IPS-20b (cell line): Measurements from ENCODE around the gene PDLIM7.

Source experiments
- H3K27ac ChIP-seq: one replicate; pipeline ENCODE4 v1.5.1; 2013; ENCODE audit warnings: low read length
- H3K27me3 ChIP-seq: 2 replicates; pipeline ENCODE4 v1.6.1; 2013; ENCODE audit warnings: mild to moderate bottlenecking, low read length, inconsistent platforms; ENCODE audit not compliant: insufficient read depth
- H3K36me3 ChIP-seq: 2 replicates; pipeline ENCODE4 v1.6.1; 2013; ENCODE audit warnings: low read depth, mild to moderate bottlenecking, inconsistent platforms, low read length, moderate library complexity; ENCODE audit not compliant: insufficient read depth
- H3K4me1 ChIP-seq: 2 replicates; pipeline ENCODE4 v1.6.1; 2013; ENCODE audit warnings: mild to moderate bottlenecking, control low read depth, inconsistent platforms, low read length, moderate library complexity; ENCODE audit not compliant: insufficient read depth
- H3K4me3 ChIP-seq: 2 replicates; pipeline ENCODE4 v1.5.1; 2013; ENCODE audit warnings: mild to moderate bottlenecking, low read length, inconsistent platforms
- H3K9ac ChIP-seq: 2 replicates; pipeline ENCODE4 v1.6.1; 2013; ENCODE audit warnings: low read depth, mild to moderate bottlenecking, inconsistent platforms, low read length, moderate library complexity
- H3K9me3 ChIP-seq: 2 replicates; pipeline ENCODE4 v1.6.1; 2013; ENCODE audit warnings: mild to moderate bottlenecking, low read depth, low read length, inconsistent platforms; ENCODE audit not compliant: insufficient read depth

Gene PDLIM7

GRCh38 chr5:177483994-177484901 lies 13.2 kb downstream of the PDLIM7 start:
- H3K4me3 ChIP-seq = no peak overlapping the region
- H3K9ac ChIP-seq = no peak overlapping the region
- H3K36me3 ChIP-seq = peaks cover 73% of the 10 kb centered on the region
- H3K9me3 ChIP-seq = no peaks in the 10 kb centered on the region
- H3K27ac ChIP-seq = no peak overlapping the region
- no peaks in the 10 kb centered on the region for H3K27me3 ChIP-seq
- H3K4me1 ChIP-seq = no peaks in the 10 kb centered on the region

DNA sequence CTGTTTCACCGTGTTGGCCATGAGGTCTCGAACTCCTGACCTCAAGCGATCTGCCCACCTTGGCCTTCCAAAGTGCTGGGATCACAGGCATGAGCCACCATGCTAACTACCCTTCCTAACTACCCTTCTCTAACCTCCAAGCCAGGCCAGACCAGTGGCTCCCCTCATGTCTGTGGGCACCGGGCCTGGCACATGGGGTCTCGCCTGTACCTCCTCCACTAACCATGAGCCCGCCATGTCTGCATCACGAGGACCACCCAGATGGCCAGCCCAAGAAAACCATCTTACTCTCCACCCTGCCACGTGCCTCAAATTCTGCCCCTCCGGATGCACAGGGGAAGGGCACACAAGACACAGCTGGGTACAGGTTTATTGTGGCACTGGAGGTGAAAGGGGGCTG lies 14.4 kb downstream of the PDLIM7 start:
- H3K36me3 ChIP-seq = peaks cover 61% of the 10 kb centered on the region

GRCh38 chr5:177482359-177482795 lies 15.0 kb downstream of the PDLIM7 start:
- H3K36me3 ChIP-seq = peaks cover 54% of the 10 kb centered on the region
- H3K27me3 ChIP-seq = no peaks in the 10 kb centered on the region
- no peak overlapping the region for H3K9ac ChIP-seq
- no peak overlapping the region for H3K4me3 ChIP-seq
- H3K27ac ChIP-seq = no peak overlapping the region
- no peaks in the 10 kb centered on the region for H3K4me1 ChIP-seq
- no peaks in the 10 kb centered on the region for H3K9me3 ChIP-seq

More for the DNA sequence above, 14.4 kb downstream of the PDLIM7 start:
- no peak overlapping the region for H3K4me3 ChIP-seq
- H3K9ac ChIP-seq = no peak overlapping the region
- no peaks in the 10 kb centered on the region for H3K9me3 ChIP-seq
- H3K4me1 ChIP-seq = no peaks in the 10 kb centered on the region
- H3K27ac ChIP-seq = no peak overlapping the region
- no peaks in the 10 kb centered on the region for H3K27me3 ChIP-seq

DNA sequence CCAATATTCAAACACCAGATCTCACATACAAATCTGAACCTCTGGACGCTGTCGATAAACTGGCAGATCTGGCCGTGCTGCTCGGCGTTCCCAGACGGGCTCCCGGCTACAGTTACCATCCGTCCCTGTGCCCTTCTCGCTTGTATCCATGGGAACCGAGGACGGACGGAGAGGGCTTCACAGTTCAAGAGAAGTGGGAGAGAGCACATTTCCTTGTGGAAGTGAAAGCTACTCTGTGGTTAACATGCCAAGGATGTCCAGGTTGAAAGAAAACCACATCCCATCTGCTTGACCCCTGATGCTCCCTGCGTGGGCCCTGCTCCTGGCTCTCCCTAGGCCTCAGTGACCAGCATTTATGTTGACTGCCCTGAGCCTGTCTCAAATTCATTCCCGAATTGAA lies 17.6 kb downstream of the PDLIM7 start:
- Histone ChIP-seq H3K4me3 (no peak overlapping the region), H3K9ac (no peak overlapping the region), H3K27me3 (no peaks in the 10 kb centered on the region), H3K36me3 (peaks cover 31% of the 10 kb centered on the region), H3K4me1 (0 out of 2 replicates have a peak, but pooled peaks cover 2% of the 10 kb centered on the region), H3K27ac (no peak overlapping the region), H3K9me3 (no peaks in the 10 kb centered on the region)

GRCh38 chr5:177478711-177479646 lies 18.4 kb downstream of the PDLIM7 start:
- Histone ChIP-seq H3K9me3 (no peaks in the 10 kb centered on the region), H3K36me3 (peaks cover 23% of the 10 kb centered on the region), H3K27me3 (no peaks in the 10 kb centered on the region), H3K27ac (no peak overlapping the region), H3K4me1 (peaks cover 8% of the 10 kb centered on the region; the same call in 1 of the 2 replicates), H3K4me3 (no peak overlapping the region), H3K9ac (no peak overlapping the region)

DNA sequence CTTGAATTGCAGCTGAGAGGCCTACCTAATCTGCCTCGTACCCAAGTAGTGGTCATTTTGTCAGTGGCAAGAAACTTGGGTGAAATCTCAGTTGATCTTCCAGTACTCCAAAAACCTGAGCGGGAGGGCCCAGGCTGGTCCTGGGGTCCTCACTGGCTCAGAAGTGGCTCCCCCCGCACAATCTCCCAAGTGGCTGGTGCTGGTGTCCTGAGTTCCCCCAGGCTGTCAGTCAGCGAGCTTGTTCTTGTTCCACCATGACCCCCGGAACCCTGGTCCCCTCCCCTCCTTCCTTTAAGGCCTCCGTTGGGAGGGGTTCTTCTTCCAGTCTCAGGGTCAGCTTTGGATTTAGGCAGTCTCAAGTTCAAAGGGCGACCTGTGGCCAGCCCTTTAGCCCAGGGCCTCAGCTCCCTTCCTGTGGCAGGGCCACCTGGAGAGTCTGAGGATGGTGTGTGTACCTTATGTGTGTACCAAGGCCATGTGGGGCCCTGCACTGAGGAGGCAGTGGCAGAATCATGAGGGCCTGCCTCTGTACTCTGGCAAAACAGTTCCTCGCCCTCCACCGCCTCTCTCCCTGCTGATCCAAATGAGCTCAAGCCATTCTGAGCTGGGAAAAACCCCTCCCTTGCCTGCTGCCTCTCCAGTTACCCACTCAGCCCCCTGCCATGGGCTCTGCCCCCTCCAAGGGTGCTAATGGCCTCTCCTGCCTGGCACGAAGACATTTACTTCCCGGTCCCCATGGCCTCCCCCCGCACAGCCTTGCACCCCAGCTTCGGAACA lies 19.5 kb downstream of the PDLIM7 start:
- no peak overlapping the region for H3K9ac ChIP-seq
- H3K27me3 ChIP-seq = no peaks in the 10 kb centered on the region
- peaks cover 12% of the 10 kb centered on the region; the same call in 1 of the 2 replicates for H3K36me3 ChIP-seq
- H3K9me3 ChIP-seq = no peaks in the 10 kb centered on the region
- H3K4me3 ChIP-seq = no peak overlapping the region
- H3K27ac ChIP-seq = no peak overlapping the region
- peaks cover 9% of the 10 kb centered on the region; the same call in 1 of the 2 replicates for H3K4me1 ChIP-seq

DNA sequence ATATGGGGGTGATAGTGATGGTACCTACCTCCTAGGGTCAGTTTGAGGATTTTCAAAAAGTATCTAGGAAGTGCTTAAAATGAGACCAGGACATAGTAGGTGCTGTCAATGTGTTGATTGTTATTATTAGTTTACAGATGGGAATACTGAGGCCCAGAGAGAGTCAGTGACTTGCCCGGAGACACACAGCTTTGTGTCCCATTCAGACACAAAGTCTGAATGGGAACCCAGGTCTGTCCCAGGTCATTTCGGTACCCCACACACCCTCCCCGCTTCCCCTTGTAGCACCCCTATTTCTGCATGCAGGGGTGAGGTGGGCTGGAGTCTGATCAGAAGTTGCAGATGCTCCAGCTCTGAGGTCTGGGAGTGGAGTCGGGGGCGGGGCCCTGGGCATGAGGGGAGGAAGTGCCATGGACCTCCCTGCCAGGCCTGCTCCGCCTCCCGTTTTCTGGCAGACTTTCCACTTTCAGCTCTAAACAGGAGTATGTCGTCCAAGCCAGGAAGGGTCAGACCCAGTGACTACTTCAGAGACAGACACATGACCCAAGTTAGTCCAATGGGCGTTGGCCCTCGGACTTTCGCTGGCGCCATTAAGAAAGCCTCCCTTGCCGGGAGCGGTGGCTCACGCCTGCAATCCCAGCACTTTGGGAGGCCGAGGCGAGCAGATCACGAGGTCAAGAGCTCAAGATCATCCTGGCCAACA lies 20.7 kb downstream of the PDLIM7 start:
- Histone ChIP-seq H3K9ac (no peak overlapping the region), H3K4me1 (peaks cover 14% of the 10 kb centered on the region; the same call in 1 of the 2 replicates), H3K4me3 (no peak overlapping the region), H3K9me3 (no peaks in the 10 kb centered on the region), H3K27me3 (no peaks in the 10 kb centered on the region), H3K27ac (no peak overlapping the region), H3K36me3 (peaks cover 12% of the 10 kb centered on the region)

GRCh38 chr5:177475563-177476427 lies 21.6 kb downstream of the PDLIM7 start:
- no peak overlapping the region for H3K9ac ChIP-seq
- H3K4me3 ChIP-seq = no peak overlapping the region
- H3K36me3 ChIP-seq = peaks cover 15% of the 10 kb centered on the region
- H3K4me1 ChIP-seq = peaks cover 19% of the 10 kb centered on the region
- H3K27ac ChIP-seq = no peak overlapping the region
- no peaks in the 10 kb centered on the region for H3K27me3 ChIP-seq
- H3K9me3 ChIP-seq = no peaks in the 10 kb centered on the region

DNA sequence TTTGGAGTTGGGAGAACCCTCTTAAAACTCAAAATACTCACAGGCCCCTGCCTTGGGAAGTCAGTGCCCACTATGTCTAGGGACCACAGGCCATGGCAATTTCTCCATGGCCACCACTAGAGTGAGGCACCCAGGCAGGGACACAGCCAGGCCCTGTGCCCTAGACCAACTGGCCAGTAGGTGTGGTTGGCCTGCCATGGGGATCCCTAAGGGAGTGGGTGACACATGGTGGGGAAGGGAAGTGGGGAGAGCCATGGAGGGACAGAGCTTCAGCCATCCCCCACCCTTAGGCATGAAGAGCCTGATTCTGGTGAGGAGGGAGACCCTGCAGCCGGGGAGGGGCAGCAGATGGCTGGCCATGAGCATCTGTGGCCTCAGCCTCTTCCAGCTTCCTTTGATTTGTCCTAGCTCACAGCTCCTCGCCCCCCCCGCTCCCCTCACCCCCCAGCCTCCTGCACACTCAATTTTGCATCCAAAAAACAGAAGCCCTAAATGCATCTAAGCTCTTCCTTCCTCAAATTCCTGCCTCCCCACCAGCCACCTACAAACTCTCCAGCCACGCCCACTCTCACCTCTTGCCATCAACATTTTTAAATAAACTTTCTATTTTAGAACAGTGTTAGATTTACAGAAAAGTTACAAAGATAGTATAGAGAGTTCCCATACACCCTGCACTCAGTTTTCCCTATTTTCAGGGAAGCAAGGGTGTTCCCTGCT lies 22.4 kb downstream of the PDLIM7 start:
- Histone ChIP-seq H3K36me3 (peaks cover 22% of the 10 kb centered on the region), H3K27me3 (no peaks in the 10 kb centered on the region), H3K9me3 (no peaks in the 10 kb centered on the region), H3K9ac (no peak overlapping the region), H3K4me1 (peaks cover 27% of the 10 kb centered on the region), H3K4me3 (no peak overlapping the region), H3K27ac (no peak overlapping the region)
